Endodermal cell (in vitro differentiated cells): ENCODE data around the gene RIMS1. TPM values are rescaled to one million over a fixed set of nuclear protein-coding genes. Genes with fewer than 3 reads are reported as not detected.
A peak's percentile ranks its signal among the peaks of the same experiment; 100 is the strongest.

Experiments
- DNase-seq: peaks from one replicate; pipeline ENCODE4 v3.0.0-alpha.2; 2017
- H3K27ac ChIP-seq: 2 replicates; pipeline ENCODE4 v1.5.1; 2013; ENCODE audit warnings: mild to moderate bottlenecking, low read depth, low read length, moderate library complexity
- H3K27me3 ChIP-seq: 2 replicates; pipeline ENCODE4 v1.6.1; 2013; ENCODE audit warnings: mild to moderate bottlenecking, low read length, moderate library complexity; ENCODE audit not compliant: insufficient read depth, control insufficient read depth, poor library complexity, severe bottlenecking
- H3K36me3 ChIP-seq: 2 replicates; pipeline ENCODE4 v1.7.0; 2013; ENCODE audit warnings: mild to moderate bottlenecking, low read length, moderate library complexity; ENCODE audit not compliant: control insufficient read depth, insufficient read depth
- H3K4me1 ChIP-seq: one replicate; pipeline ENCODE4 v1.7.0; 2013; ENCODE audit warnings: low read length; ENCODE audit not compliant: control insufficient read depth, insufficient read depth
- H3K4me3 ChIP-seq: 2 replicates; pipeline ENCODE4 v1.5.1; 2013; ENCODE audit warnings: mild to moderate bottlenecking, low read length, moderate library complexity
- H3K9ac ChIP-seq: 2 replicates; pipeline ENCODE4 v1.6.1; 2013; ENCODE audit warnings: mild to moderate bottlenecking, low read length, moderate library complexity; ENCODE audit not compliant: poor library complexity, severe bottlenecking; ENCODE audit errors: extremely low read depth
- H3K9me3 ChIP-seq: 2 replicates; pipeline ENCODE4 v1.6.1; 2013; ENCODE audit warnings: mild to moderate bottlenecking, low read length, moderate library complexity; ENCODE audit not compliant: control insufficient read depth
- H3K27ac Mint-ChIP-seq: 2 replicates; pipeline ENCODE4 v1.8.0; 2020; ENCODE audit warnings: mixed read lengths
- H3K27me3 Mint-ChIP-seq: 2 replicates; pipeline ENCODE4 v1.8.0; 2021; ENCODE audit warnings: mild to moderate bottlenecking, mixed read lengths; ENCODE audit not compliant: insufficient read depth
- H3K36me3 Mint-ChIP-seq: 2 replicates; pipeline ENCODE4 v1.8.0; 2020; ENCODE audit warnings: low read depth, mixed read lengths
- H3K4me1 Mint-ChIP-seq: 2 replicates; pipeline ENCODE4 v1.8.0; 2020; ENCODE audit warnings: mixed read lengths
- H3K4me3 Mint-ChIP-seq: 2 replicates; pipeline ENCODE4 v1.8.0; 2020; ENCODE audit warnings: mild to moderate bottlenecking, moderate library complexity, mixed read lengths
- H3K9me3 Mint-ChIP-seq: 2 replicates; pipeline ENCODE4 v1.8.0; 2020; ENCODE audit warnings: mild to moderate bottlenecking, mixed read lengths
- WGBS, 2 experiments: methylation state at CpG; one replicate each; pipeline versions ENCODE4 v1.1.5 to v1.1.7; 2013; ENCODE audit warnings: missing lambda C conversion rate in 2 of 2, mixed read lengths in 1 of 2; ENCODE audit not compliant: insufficient coverage in 1 of 2, insufficient read length in 1 of 2; 5-methylcytosine and 5-hydroxymethylcytosine counted together
- total RNA-seq, 2 donors: library from RNA; stranded (reverse); fragmentation: NEBNext Ultra II Directional in 1 of 2; extraction: Animal tissue kit (Norgen Biotek cat#: 25700) in 1 of 2; gene quantifications; 2 replicates in 1 of 2; 3 replicates in 1 of 2; pipeline ENCODE4 v1.2.1, GENCODE V29; 2021
- TF ChIP-seq, protein P1 (sequence below): fragments of 200-600 bp; sonication (generic); conservative IDR thresholded peaks from 2 replicates; pipeline ENCODE4 v1.5.0; 2021; ENCODE audit warnings: antibody characterized with exemption, mild to moderate bottlenecking

Gene RIMS1
- total RNA-seq, 2 donors from 2014 or later: 1.1 to 1.6 TPM

DNA sequence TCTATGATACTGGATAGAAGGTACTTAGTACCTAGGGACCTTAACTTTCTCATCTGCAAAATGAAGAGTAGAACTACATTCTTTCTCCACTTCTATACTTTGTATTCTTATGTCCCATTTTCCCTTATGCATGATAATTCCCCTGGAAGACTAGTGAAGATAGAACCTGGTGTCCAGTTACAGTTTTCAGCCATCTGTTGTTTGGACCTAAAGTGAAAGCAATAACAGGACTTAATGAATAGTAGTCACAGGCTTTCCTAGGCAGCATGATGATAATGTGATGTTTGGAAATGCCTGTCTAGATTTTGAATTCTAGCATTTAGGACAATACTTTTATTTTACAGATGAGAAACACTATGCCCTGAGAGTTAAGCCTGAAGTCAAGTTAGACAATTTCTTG, 153.8 kb downstream of the RIMS1 start:
- Mint-ChIP-seq H3K36me3 (no peaks in the 10 kb centered on the region), H3K27me3 (no peaks in the 10 kb centered on the region), H3K4me1 (peaks cover 8% of the 10 kb centered on the region), H3K9me3 (no peaks in the 10 kb centered on the region), H3K27ac (no peak overlapping the region), H3K4me3 (no peak overlapping the region)
- Histone ChIP-seq H3K36me3 (no peaks in the 10 kb centered on the region), H3K27me3 (no peaks in the 10 kb centered on the region), H3K9ac (no peak overlapping the region), H3K4me1 (no peaks in the 10 kb centered on the region), H3K4me3 (no peak overlapping the region), H3K27ac (no peak overlapping the region), H3K9me3 (no peaks in the 10 kb centered on the region)
- no peak for DNase-seq
- TF ChIP-seq, protein P1, sequence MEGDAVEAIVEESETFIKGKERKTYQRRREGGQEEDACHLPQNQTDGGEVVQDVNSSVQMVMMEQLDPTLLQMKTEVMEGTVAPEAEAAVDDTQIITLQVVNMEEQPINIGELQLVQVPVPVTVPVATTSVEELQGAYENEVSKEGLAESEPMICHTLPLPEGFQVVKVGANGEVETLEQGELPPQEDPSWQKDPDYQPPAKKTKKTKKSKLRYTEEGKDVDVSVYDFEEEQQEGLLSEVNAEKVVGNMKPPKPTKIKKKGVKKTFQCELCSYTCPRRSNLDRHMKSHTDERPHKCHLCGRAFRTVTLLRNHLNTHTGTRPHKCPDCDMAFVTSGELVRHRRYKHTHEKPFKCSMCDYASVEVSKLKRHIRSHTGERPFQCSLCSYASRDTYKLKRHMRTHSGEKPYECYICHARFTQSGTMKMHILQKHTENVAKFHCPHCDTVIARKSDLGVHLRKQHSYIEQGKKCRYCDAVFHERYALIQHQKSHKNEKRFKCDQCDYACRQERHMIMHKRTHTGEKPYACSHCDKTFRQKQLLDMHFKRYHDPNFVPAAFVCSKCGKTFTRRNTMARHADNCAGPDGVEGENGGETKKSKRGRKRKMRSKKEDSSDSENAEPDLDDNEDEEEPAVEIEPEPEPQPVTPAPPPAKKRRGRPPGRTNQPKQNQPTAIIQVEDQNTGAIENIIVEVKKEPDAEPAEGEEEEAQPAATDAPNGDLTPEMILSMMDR: no peak

DNA sequence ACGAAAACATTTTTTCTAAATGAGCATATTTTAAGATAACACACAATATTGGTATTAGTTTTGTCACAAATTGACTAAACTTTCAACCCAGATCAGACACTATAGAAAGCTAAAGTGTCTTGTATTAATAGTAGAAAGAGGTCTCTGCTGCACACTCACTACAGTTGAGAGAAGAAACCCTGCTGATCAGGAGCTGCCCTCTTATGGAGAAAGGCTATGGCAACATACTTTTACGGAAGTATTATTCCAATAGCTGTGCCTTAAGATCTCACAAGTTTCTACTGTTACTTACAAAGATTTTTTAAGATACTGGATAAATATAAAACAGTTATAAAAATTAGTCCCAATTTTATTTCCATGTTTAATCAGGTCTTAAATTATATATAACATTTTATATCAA, 155.7 kb downstream of the RIMS1 start:
- Mint-ChIP-seq H3K4me1 (peaks cover 4% of the 10 kb centered on the region), H3K4me3 (no peak overlapping the region), H3K27ac (no peak overlapping the region), H3K9me3 (no peaks in the 10 kb centered on the region), H3K27me3 (no peaks in the 10 kb centered on the region), H3K36me3 (no peaks in the 10 kb centered on the region)
- no peak for DNase-seq
- H3K4me3 ChIP-seq: no peak overlapping the region
- no peaks in the 10 kb centered on the region for H3K27me3 ChIP-seq
- no peaks in the 10 kb centered on the region for H3K36me3 ChIP-seq
- H3K9me3 ChIP-seq: no peaks in the 10 kb centered on the region
- H3K4me1 ChIP-seq: no peaks in the 10 kb centered on the region
- H3K27ac ChIP-seq: no peak overlapping the region
- no peak overlapping the region for H3K9ac ChIP-seq
- TF ChIP-seq, protein P1: peak; percentile 54
- 100% methylated on average over 1 of the region's 2 CpGs; no CpG with 5 or more reads in 1 of the 2 experiments for WGBS, 2 experiments

DNA sequence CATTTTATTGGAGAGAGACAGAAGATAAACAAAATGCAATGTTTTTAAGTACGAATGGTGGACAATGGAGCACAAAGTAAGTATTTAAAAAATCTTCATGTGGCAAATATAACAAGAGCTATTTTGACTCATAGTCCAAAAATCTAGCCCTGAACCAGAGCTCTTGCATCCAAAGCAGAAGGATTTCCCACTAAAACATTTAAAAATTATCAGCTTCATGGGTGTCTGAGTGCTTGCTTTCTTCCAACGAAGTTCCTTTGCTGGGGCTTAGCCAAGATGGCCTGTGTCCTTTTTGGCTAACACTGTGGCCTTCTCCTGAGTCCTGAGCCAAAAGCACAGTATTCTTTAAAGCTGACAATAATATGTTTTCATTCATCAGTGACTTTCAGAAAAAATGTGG, 161.7 kb downstream of the RIMS1 start:
- no peak overlapping the region for H3K27ac ChIP-seq
- no peak overlapping the region for H3K4me3 ChIP-seq
- H3K9me3 ChIP-seq: no peaks in the 10 kb centered on the region
- Mint-ChIP-seq H3K27me3 (no peaks in the 10 kb centered on the region), H3K4me1 (no peaks in the 10 kb centered on the region), H3K9me3 (no peaks in the 10 kb centered on the region), H3K27ac (no peak overlapping the region), H3K4me3 (no peak overlapping the region), H3K36me3 (no peaks in the 10 kb centered on the region)
- H3K9ac ChIP-seq: no peak overlapping the region
- no peaks in the 10 kb centered on the region for H3K27me3 ChIP-seq
- no peaks in the 10 kb centered on the region for H3K36me3 ChIP-seq
- TF ChIP-seq, protein P1: no peak
- WGBS, 2 experiments: 83 to 86% methylated on average over 1 to 2 of the region's 2 CpGs
- no peak for DNase-seq
- no peaks in the 10 kb centered on the region for H3K4me1 ChIP-seq
